ENCODE data around the gene UBA7.

UBA7 gene

GRCh38 chr3:49804141-49805041, 9.4 kb downstream of the UBA7 start:
- no peak for DNase-seq (ENCODE audit: low spot score)

- DNase-seq (ENCODE audit: low spot score), result peak; percentile 86
These were observed 10.2 kb downstream of the UBA7 start for GRCh38 chr3:49803465-49804140.

GRCh38 chr3:49802719-49803464, 10.9 kb downstream of the UBA7 start, which contains the start of gene INKA1:
Gene INKA1, plus strand, starts transcription at chr3:49803261. Its CDS starts 132 bp downstream, at chr3:49803393.
- peak; percentile 93 for DNase-seq (ENCODE audit: low spot score)

GRCh38 chr3:49801160-49801559, 12.6 kb downstream of the UBA7 start:
- no peak for DNase-seq (ENCODE audit: low spot score)

- no peak for DNase-seq (ENCODE audit: low spot score)
These were observed 14.0 kb downstream of the UBA7 start, which contains the start of gene CDHR4 for GRCh38 chr3:49799761-49800160. Gene CDHR4, minus strand, starts transcription at chr3:49799873. Its CDS starts 61 bp downstream, at chr3:49799812.

GRCh38 chr3:49799105-49799504, 14.6 kb downstream of the UBA7 start:
- DNase-seq (ENCODE audit: low spot score), result no peak

- DNase-seq (ENCODE audit: low spot score), result no peak
These were observed 18.5 kb downstream of the UBA7 start for GRCh38 chr3:49794926-49795905.

- DNase-seq (ENCODE audit: low spot score), result no peak
These were observed 19.3 kb downstream of the UBA7 start for GRCh38 chr3:49794431-49794830.

GRCh38 chr3:49793486-49794085, 20.2 kb downstream of the UBA7 start:
- no peak for DNase-seq (ENCODE audit: low spot score)

- peak; percentile 31 for DNase-seq (ENCODE audit: low spot score)
These were observed 21.2 kb downstream of the UBA7 start for GRCh38 chr3:49792371-49793150.

- peak; percentile 6 for DNase-seq (ENCODE audit: low spot score)
These were observed 22.2 kb downstream of the UBA7 start for GRCh38 chr3:49791571-49791970.

- peak; percentile 8 for DNase-seq (ENCODE audit: low spot score)
These were observed 22.9 kb downstream of the UBA7 start for GRCh38 chr3:49790626-49791411.

- DNase-seq (ENCODE audit: low spot score), result no peak
These were observed 25.7 kb downstream of the UBA7 start for GRCh38 chr3:49788056-49788455.

- no peak for DNase-seq (ENCODE audit: low spot score)
These were observed 26.2 kb downstream of the UBA7 start for GRCh38 chr3:49787536-49787935.

GRCh38 chr3:49787182-49787464, 26.6 kb downstream of the UBA7 start:
- no peak for DNase-seq (ENCODE audit: low spot score)

- DNase-seq (ENCODE audit: low spot score), result peak; percentile 99
These were observed 27.2 kb downstream of the UBA7 start, which contains the start of gene IP6K1 for GRCh38 chr3:49786357-49787181. Gene IP6K1, minus strand, starts transcription at chr3:49786542. Its CDS starts 38,502 bp downstream, at chr3:49748040.

- DNase-seq (ENCODE audit: low spot score), result no peak
These were observed 28.0 kb downstream of the UBA7 start for GRCh38 chr3:49785565-49786356.
